HepG2 (cell line): ENCODE data around the gene LSM14B. TPM values are rescaled to one million over a fixed set of nuclear protein-coding genes. Genes with fewer than 3 reads are reported as not detected.

ENCODE experiments used
- ATAC-seq: fragments of 200-7000 bp; cut with Tn5 transposase; 3 replicates; pipeline ENCODE4 v1.9.1; 2020; ENCODE audit warnings: mild to moderate bottlenecking, moderate library complexity
- BruUV-seq: library from RNA; stranded (reverse); fragments of 400-500 nt; replicated peaks from 2 replicates; lab custom pipeline; 2021; lab: Mats Ljungman, UMichigan
- CTCF ChIA-PET: fragments of 300-600 bp; formaldehyde crosslinking; extraction: SDS; loops from one replicate; lab custom pipeline; 2021; ENCODE audit warnings: low total read pairs, inconsistent platforms, low intra/inter-chr PET ratio; lab: Yijun Ruan, JAX
- POLR2A ChIA-PET: fragments of 350-600 bp; sonication (Branson Sonifier 250); formaldehyde crosslinking; loops from one replicate; lab custom pipeline; 2020; ENCODE audit warnings: antibody characterized with exemption, inconsistent platforms; lab: Yijun Ruan, JAX
- DNase-seq: peaks from one replicate; pipeline ENCODE4 v3.0.0-alpha.2; 2015; ENCODE audit warnings: low spot score
- FAIRE-seq: peaks from 3 replicates; lab custom pipeline; 2011; peaks lifted over from hg19 to GRCh38; lab: Jason Lieb, UNC
- H2AFZ ChIP-seq: one replicate; pipeline ENCODE4 v1.6.1; 2011; ENCODE audit warnings: low read length, inconsistent platforms
- H3K27ac ChIP-seq: fragments of 300-600 bp; 3 replicates; pipeline ENCODE4 v1.8.0; 2011; ENCODE audit warnings: mixed run types, mild to moderate bottlenecking, mixed read lengths, low read length, inconsistent platforms; ENCODE audit not compliant: insufficient read depth; ENCODE audit errors: extremely low read length
- H3K27me3 ChIP-seq, 2 experiments: fragments of 200-600 bp in 1 of 2; 2 replicates in 1 of 2; 3 replicates in 1 of 2; pipeline versions ENCODE4 v1.6.0 to v1.8.0; 2011; ENCODE audit warnings: low read length in 2 of 2, mild to moderate bottlenecking in 2 of 2, moderate library complexity in 2 of 2, inconsistent platforms in 1 of 2; ENCODE audit not compliant: insufficient read depth in 2 of 2, control insufficient read depth in 1 of 2
- H3K36me3 ChIP-seq, 2 experiments: fragments of 200-600 bp in 1 of 2; replicated peaks in 1 of 2; 2 replicates in 1 of 2; 3 replicates in 1 of 2; pipeline versions ENCODE4 v1.5.1 to v1.8.0; 2011; ENCODE audit warnings: low read length in 2 of 2, inconsistent platforms in 1 of 2; ENCODE audit not compliant: insufficient read depth in 2 of 2, control insufficient read depth in 1 of 2
- H3K4me1 ChIP-seq: 2 replicates; pipeline ENCODE4 v1.5.1; 2012; ENCODE audit warnings: low read length, inconsistent platforms; ENCODE audit not compliant: insufficient read depth
- H3K4me2 ChIP-seq: 2 replicates; pipeline ENCODE4 v1.6.0; 2011; ENCODE audit warnings: low read depth, low read length, inconsistent platforms
- H3K4me3 ChIP-seq, 3 experiments: fragments of 200-600 bp in 1 of 3; sonication (generic), shearing (Covaris generic) in 1 of 3; replicated peaks in 1 of 3; 2 replicates each; pipeline ENCODE4 v1.5.1; 2011 to 2016; ENCODE audit warnings: low read length in 3 of 3, inconsistent platforms in 2 of 3, low read depth in 2 of 3, mild to moderate bottlenecking in 2 of 3, control low read depth in 1 of 3, mixed read lengths in 1 of 3; ENCODE audit not compliant: insufficient read depth in 1 of 3
- H3K79me2 ChIP-seq: one replicate; pipeline ENCODE4 v1.6.1; 2011; ENCODE audit warnings: low read length, inconsistent platforms; ENCODE audit not compliant: insufficient read depth
- H3K9ac ChIP-seq: 2 replicates; pipeline ENCODE4 v1.6.0; 2011; ENCODE audit warnings: mild to moderate bottlenecking, low read depth, low read length, inconsistent platforms; ENCODE audit not compliant: insufficient read depth
- H3K9me3 ChIP-seq: 2 replicates; pipeline ENCODE4 v1.5.1; 2012; ENCODE audit warnings: mild to moderate bottlenecking, low read length
- H4K20me1 ChIP-seq: 2 replicates; pipeline ENCODE4 v1.6.0; 2011; ENCODE audit warnings: inconsistent platforms, mild to moderate bottlenecking, low read length, moderate library complexity; ENCODE audit not compliant: insufficient read depth
- AKNA ChIP-seq: sonication (generic); formaldehyde crosslinking; IDR thresholded peaks from 2 replicates; pipeline ENCODE4 v1.4.0; 2020; ENCODE audit warnings: missing genetic modification reagents, borderline replicate concordance
- ARID3A ChIP-seq: IDR thresholded peaks from 2 replicates; pipeline ENCODE4 v1.6.1; 2012; ENCODE audit warnings: low read depth, low read length, improper control_type of control experiment
- HES4 ChIP-seq: sonication (generic); formaldehyde crosslinking; IDR thresholded peaks from 2 replicates; pipeline ENCODE4 v1.9.0; 2021; ENCODE audit warnings: mild to moderate bottlenecking, missing genetic modification reagents, borderline replicate concordance
- JUNB ChIP-seq: sonication (generic); formaldehyde crosslinking; IDR thresholded peaks from 2 replicates; pipeline ENCODE4 v1.8.0; 2022; ENCODE audit warnings: missing genetic modification reagents, mild to moderate bottlenecking, borderline replicate concordance
- KLF11 ChIP-seq: IDR thresholded peaks from 2 replicates; pipeline ENCODE4 v1.6.1; 2016; ENCODE audit warnings: missing compliant biosample characterization
- KLF12 ChIP-seq: sonication (generic); formaldehyde crosslinking; IDR thresholded peaks from 2 replicates; pipeline ENCODE4 v1.4.0; 2020; ENCODE audit warnings: missing genetic modification reagents, borderline replicate concordance
- POLR2A ChIP-seq, 2 experiments: IDR thresholded peaks; 2 replicates each; pipeline ENCODE4 v1.6.1; 2011; ENCODE audit warnings: low read depth in 2 of 2, low read length in 2 of 2, mild to moderate bottlenecking in 1 of 2, moderate library complexity in 1 of 2; ENCODE audit not compliant: insufficient read depth in 1 of 2
- U2AF1 ChIP-seq: fragments of 200-400 bp; formaldehyde crosslinking; optimal IDR thresholded peaks from 2 replicates; pipeline ENCODE3; 2017; ENCODE audit warnings: mild to moderate bottlenecking, low read depth, low read length
- ZNF235 ChIP-seq: sonication (generic); formaldehyde crosslinking; IDR thresholded peaks from 2 replicates; pipeline ENCODE4 v1.8.1; 2023; ENCODE audit warnings: mild to moderate bottlenecking, missing genetic modification reagents, borderline replicate concordance
- ZNF614 ChIP-seq: IDR thresholded peaks from 2 replicates; pipeline ENCODE4 v1.6.1; 2018; ENCODE audit warnings: missing biosample characterization, missing genetic modification reagents, inconsistent platforms, borderline replicate concordance
- WGBS: methylation state at CpG from one replicate; pipeline ENCODE4 v1.1.6; 2017; ENCODE audit warnings: low lambda C conversion rate; 5-methylcytosine and 5-hydroxymethylcytosine counted together
- in situ Hi-C: cut with HindIII; loops from 2 replicates; pipeline ENCODE4 v1.10.0; 2017; ENCODE audit warnings: low pct_unique_long_range_greater_than_20kb; ENCODE audit not compliant: extremely low pct_ligation_motif_present
- intact Hi-C: fragments of 100-400 bp; cut with micrococcal nuclease; formaldehyde crosslinking; loops from one replicate; pipeline ENCODE4 v1.10.0; 2022; ENCODE audit not compliant: unreplicated experiment
- polyA plus RNA-seq, 8 experiments: library from polyadenylated mRNA; depleted of rRNA in 3 of 8; stranded (reverse) in 7 of 8; unstranded in 1 of 8; fragments of >200 nt; fragmentation: Illumina TruSeq in 4 of 8; extraction: Trizol in 4 of 8; gene quantifications; 2 replicates each; pipeline versions ENCODE4 v1.2.1 to v1.2.3, GENCODE V29; 2011 to 2016; ENCODE audit warnings: low read depth in 4 of 8, missing spikeins in 1 of 8, mixed read lengths in 1 of 8; ENCODE audit not compliant: insufficient read depth in 1 of 8
- total RNA-seq, 5 experiments: library from RNA; depleted of rRNA; stranded (reverse); fragments of >200 nt; fragmentation: Illumina TruSeq; extraction: Trizol; gene quantifications; 2 replicates each; pipeline ENCODE4 v1.2.3, GENCODE V29; 2016; ENCODE audit warnings: low read depth in 1 of 5

Gene LSM14B
- total and polyA plus RNA-seq, 2 of the 13 experiments (the other 11 are each of a cell fraction or from before 2014, with no cell fraction given), result 43.3 to 79.2 TPM

DNA sequence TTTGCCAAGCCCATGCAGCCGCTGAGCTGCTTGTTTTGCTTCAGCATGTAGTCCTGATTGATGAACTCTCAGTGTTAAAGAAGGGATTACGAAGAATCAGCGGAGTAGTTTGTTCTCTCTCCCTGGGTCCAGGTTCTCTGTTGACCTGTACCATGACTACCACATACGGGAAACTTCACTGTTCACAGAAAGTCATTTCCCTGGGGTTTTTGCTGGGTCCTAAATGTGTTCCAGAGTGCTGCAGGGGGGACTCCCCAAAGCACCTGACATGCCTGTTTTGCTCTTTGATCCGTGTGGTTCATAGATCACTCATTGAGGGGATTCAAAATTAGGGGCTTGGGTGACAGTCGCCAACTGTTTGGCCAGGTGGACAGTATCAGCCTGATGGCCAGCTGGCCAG is 5.5 kb downstream of the LSM14B start:
- ChIA-PET POLR2A (interaction anchor here (1.4 to 2.8 kb wide), 2 partner anchors 14 to 61 kb away, joined by 5 to 8 read pairs; no protein-coding TSS in a partner anchor), CTCF (no interaction called here)
- Histone ChIP-seq H3K9ac (no peak overlapping the region), H3K79me2 (peaks cover 24% of the 10 kb centered on the region), H3K4me1 (peaks cover 20% of the 10 kb centered on the region), H3K27ac (no peak overlapping the region), H4K20me1 (peaks cover 16% of the 10 kb centered on the region), H3K9me3 (no peaks in the 10 kb centered on the region), H3K4me3 (no peak overlapping the region), H2AFZ (no peak overlapping the region), H3K4me2 (no peak overlapping the region), H3K36me3 (peaks cover 55 to 88% of the 10 kb centered on the region in 2 experiments), H3K27me3 (no peaks in the 10 kb centered on the region)
- no peak for ATAC-seq
- no TSS peak for BruUV-seq
- in situ Hi-C loops (no loop called here), intact Hi-C loops (no loop called here)
- no peak for DNase-seq
- WGBS, result 94% methylated on average over 6 of the region's 6 CpGs
- FAIRE-seq, result no peak
- TF ChIP-seq JUNB (CRISPR knock-in tag) (no peak), ZNF614 (CRISPR knock-in tag) (no peak), POLR2A (IDR thresholded peaks at IDR 0.05; ENCODE audit: insufficient read depth in 1 of 2, low read depth in 2 of 2, low read length in 2 of 2) (0 out of 4 replicates have a peak, but pooled peaks of 1 of the 2 experiments have one; percentile 11), U2AF1 (no peak)

DNA sequence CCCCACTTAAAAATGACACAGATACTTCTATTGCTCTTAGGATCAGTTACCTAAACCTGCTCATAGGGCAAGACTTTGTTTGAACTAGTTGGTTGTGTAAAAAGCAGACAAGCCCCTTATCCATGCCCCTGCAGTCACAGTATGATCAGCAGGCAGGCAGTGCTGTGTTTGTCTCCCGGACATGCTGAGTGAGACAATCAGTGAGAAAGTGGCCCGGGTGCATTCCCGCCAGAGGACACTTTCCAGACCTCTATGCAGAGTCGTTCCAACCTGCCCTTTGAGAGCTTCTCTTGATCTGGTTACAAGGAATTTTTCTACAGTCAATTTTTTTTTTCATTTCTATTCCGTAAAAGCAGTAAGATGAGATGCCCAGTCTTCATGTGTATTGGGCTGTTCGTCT is 6.2 kb downstream of the LSM14B start:
- no peak overlapping the region for H3K27ac ChIP-seq
- no peaks in the 10 kb centered on the region for H3K27me3 ChIP-seq
- peaks cover 11% of the 10 kb centered on the region for H4K20me1 ChIP-seq
- ChIA-PET CTCF (no interaction called here), POLR2A (interaction anchor here (1.2 to 1.4 kb wide), 2 partner anchors 13 to 61 kb away, joined by 4 to 6 read pairs; no protein-coding TSS in a partner anchor)
- BruUV-seq, result no TSS peak
- no peak overlapping the region for H3K9ac ChIP-seq
- no peaks in the 10 kb centered on the region for H3K9me3 ChIP-seq
- TF ChIP-seq ZNF235 (CRISPR knock-in tag) (no peak), U2AF1 (no peak), ARID3A (no peak), HES4 (CRISPR knock-in tag) (no peak), KLF12 (no peak), AKNA (CRISPR knock-in tag) (no peak), KLF11 (CRISPR knock-in tag) (no peak)
- ATAC-seq (no peak), FAIRE-seq (no peak), DNase-seq (no peak)
- no peak overlapping the region for H2AFZ ChIP-seq
- H3K4me3 ChIP-seq, result no peak overlapping the region
- WGBS, result 89% methylated on average over 6 of the region's 6 CpGs
- peaks cover 19% of the 10 kb centered on the region for H3K79me2 ChIP-seq
- intact Hi-C loops, result no loop called here
- H3K4me1 ChIP-seq, result peaks cover 15% of the 10 kb centered on the region
- in situ Hi-C loops, result no loop called here
- no peak overlapping the region for H3K4me2 ChIP-seq
- H3K36me3 ChIP-seq, result peaks cover 62 to 94% of the 10 kb centered on the region in 2 experiments
